ENCODE data around the gene SLC44A2. TPM values are rescaled to one million over a fixed set of nuclear protein-coding genes. Genes with fewer than 3 reads are reported as not detected.
A peak's percentile ranks its signal among the peaks of the same experiment; 100 is the strongest.

Gene SLC44A2
- total and polyA plus RNA-seq, 7 experiments from 2014 or later, result 148 to 375 (median 216) TPM

- H3K27me3 Mint-ChIP-seq, result no peaks in the 10 kb centered on the region
- H3K36me3 ChIP-seq (ENCODE audit: control insufficient read depth in 2 of 3, insufficient read depth in 3 of 3, low read length in 3 of 3), result peaks cover 9 to 90% (median 27%) of the 10 kb centered on the region in 3 experiments
- H3K4me3 ChIP-seq (ENCODE audit: low read length), result no peak overlapping the region
- peaks cover 0 to 1% (median 0%) of the 10 kb centered on the region in 11 donors for H3K9me3 Mint-ChIP-seq
- H3K9me3 ChIP-seq (ENCODE audit: control insufficient read depth in 2 of 3, low read length in 3 of 3), result no peaks in the 10 kb centered on the region
- H3K4me1 ChIP-seq (ENCODE audit: control insufficient read depth in 2 of 2, insufficient read depth in 2 of 2, low read length in 2 of 2), result no peaks in the 10 kb centered on the region
- H3K27ac ChIP-seq (ENCODE audit: low read depth, low read length), result no peak overlapping the region
- CTCF ChIA-PET, result no interaction called here
- H3K4me1 Mint-ChIP-seq, result peaks cover 0 to 12% (median 6%) of the 10 kb centered on the region in 7 donors
- H3K27me3 ChIP-seq (ENCODE audit: control insufficient read depth in 2 of 2, insufficient read depth in 2 of 2, low read length in 2 of 2), result no peaks in the 10 kb centered on the region
- peaks cover 14 to 51% (median 21%) of the 10 kb centered on the region in 5 donors for H3K36me3 Mint-ChIP-seq
- POLR2A ChIA-PET, result interaction anchor here (1.2 kb wide), 1 partner anchor 16 kb away, joined by 5 read pairs; no protein-coding TSS in a partner anchor
- intact Hi-C loops (cut with micrococcal nuclease), result no loop called here
- no peak overlapping the region for H3K4me3 Mint-ChIP-seq
- peak overlapping the region in 4 of 9 donors; percentile 33 to 59 (median 48) for H3K27ac Mint-ChIP-seq
- DNase-seq, result no peak
- ATAC-seq, result no peak
Measured at GRCh38 chr19:10634963-10635362, 9.6 kb downstream of the SLC44A2 start.

- peaks cover 0 to 1% (median 0%) of the 10 kb centered on the region in 11 donors for H3K9me3 Mint-ChIP-seq
- peaks cover 14 to 45% (median 16%) of the 10 kb centered on the region in 5 donors for H3K36me3 Mint-ChIP-seq
- Histone ChIP-seq H3K9me3 (ENCODE audit: control insufficient read depth in 2 of 3, low read length in 3 of 3) (no peaks in the 10 kb centered on the region), H3K36me3 (ENCODE audit: control insufficient read depth in 2 of 3, insufficient read depth in 3 of 3, low read length in 3 of 3) (peaks cover 9 to 91% (median 26%) of the 10 kb centered on the region in 3 experiments), H3K4me1 (ENCODE audit: control insufficient read depth in 2 of 2, insufficient read depth in 2 of 2, low read length in 2 of 2) (no peaks in the 10 kb centered on the region), H3K27ac (ENCODE audit: low read depth, low read length) (no peak overlapping the region), H3K27me3 (ENCODE audit: control insufficient read depth in 2 of 2, insufficient read depth in 2 of 2, low read length in 2 of 2) (no peaks in the 10 kb centered on the region), H3K4me3 (ENCODE audit: low read length) (no peak overlapping the region)
- intact Hi-C loops (cut with micrococcal nuclease), result no loop called here
- ATAC-seq, result no peak
- H3K27me3 Mint-ChIP-seq, result no peaks in the 10 kb centered on the region
- peaks cover 0 to 14% (median 8%) of the 10 kb centered on the region in 7 donors for H3K4me1 Mint-ChIP-seq
- ChIA-PET POLR2A (interaction anchor here (1.1 to 1.4 kb wide), 2 partner anchors 14 to 28 kb away, joined by 3 read pairs; no protein-coding TSS in a partner anchor), CTCF (interaction anchor here (0.6 kb wide), 1 partner anchor 340 kb away, joined by 3 read pairs; no protein-coding TSS in a partner anchor)
- H3K4me3 Mint-ChIP-seq, result no peak overlapping the region
- DNase-seq, result no peak
- peak overlapping the region in 8 of 9 donors; percentile 13 to 95 (median 74) for H3K27ac Mint-ChIP-seq
Measured at GRCh38 chr19:10636304-10636972, 11.1 kb downstream of the SLC44A2 start.

- H3K9me3 ChIP-seq (ENCODE audit: control insufficient read depth in 2 of 3, low read length in 3 of 3), result no peaks in the 10 kb centered on the region
- DNase-seq, result no peak
- no peak for ATAC-seq
- CTCF ChIA-PET, result no interaction called here
- Mint-ChIP-seq H3K4me1 (peaks cover 0 to 21% (median 15%) of the 10 kb centered on the region in 7 donors), H3K27me3 (no peaks in the 10 kb centered on the region), H3K4me3 (no peak overlapping the region), H3K27ac (peak overlapping the region; percentile 25 to 80 (median 64)), H3K9me3 (peaks cover 0 to 1% (median 0%) of the 10 kb centered on the region in 11 donors), H3K36me3 (peaks cover 14 to 37% (median 16%) of the 10 kb centered on the region in 5 donors)
- peaks cover 9 to 91% (median 23%) of the 10 kb centered on the region in 3 experiments for H3K36me3 ChIP-seq (ENCODE audit: control insufficient read depth in 2 of 3, insufficient read depth in 3 of 3, low read length in 3 of 3)
- H3K27ac ChIP-seq (ENCODE audit: low read depth, low read length), result no peak overlapping the region
- H3K4me1 ChIP-seq (ENCODE audit: control insufficient read depth in 2 of 2, insufficient read depth in 2 of 2, low read length in 2 of 2), result no peaks in the 10 kb centered on the region
- intact Hi-C loops (cut with micrococcal nuclease), result no loop called here
- H3K4me3 ChIP-seq (ENCODE audit: low read length), result no peak overlapping the region
- H3K27me3 ChIP-seq (ENCODE audit: control insufficient read depth in 2 of 2, insufficient read depth in 2 of 2, low read length in 2 of 2), result no peaks in the 10 kb centered on the region
- POLR2A ChIA-PET, result interaction anchor here (0.7 to 0.8 kb wide), 4 partner anchors 33 to 388 kb away, joined by 3 to 4 read pairs (median 3); no protein-coding TSS in a partner anchor
Measured at GRCh38 chr19:10637894-10638293, 12.5 kb downstream of the SLC44A2 start.

GRCh38 chr19:10639836-10640235 lies 14.5 kb downstream of the SLC44A2 start:
- Histone ChIP-seq H3K36me3 (ENCODE audit: control insufficient read depth in 2 of 3, insufficient read depth in 3 of 3, low read length in 3 of 3) (peaks cover 3 to 91% (median 26%) of the 10 kb centered on the region in 3 experiments), H3K4me3 (ENCODE audit: low read length) (no peak overlapping the region), H3K27me3 (ENCODE audit: control insufficient read depth in 2 of 2, insufficient read depth in 2 of 2, low read length in 2 of 2) (no peaks in the 10 kb centered on the region), H3K27ac (ENCODE audit: low read depth, low read length) (no peak overlapping the region), H3K9me3 (ENCODE audit: control insufficient read depth in 2 of 3, low read length in 3 of 3) (no peaks in the 10 kb centered on the region), H3K4me1 (ENCODE audit: control insufficient read depth in 2 of 2, insufficient read depth in 2 of 2, low read length in 2 of 2) (peaks cover 0 to 8% of the 10 kb centered on the region in 2 donors)
- peak overlapping the region in 2 of 9 donors; percentile 48 to 73 for H3K27ac Mint-ChIP-seq
- no peaks in the 10 kb centered on the region for H3K9me3 Mint-ChIP-seq
- H3K4me3 Mint-ChIP-seq, result no peak overlapping the region
- no peaks in the 10 kb centered on the region for H3K27me3 Mint-ChIP-seq
- peaks cover 14 to 36% (median 15%) of the 10 kb centered on the region in 5 donors for H3K36me3 Mint-ChIP-seq
- ChIA-PET CTCF (interaction anchor here (12.3 kb wide), 1 partner anchor 58 kb away, joined by 287 read pairs; no protein-coding TSS in a partner anchor), POLR2A (interaction anchor here (1.4 to 2.6 kb wide), 3 partner anchors 17 to 38 kb away, joined by 4 to 7 read pairs (median 5); no protein-coding TSS in a partner anchor)
- intact Hi-C loops (cut with micrococcal nuclease), result no loop called here
- no peak for DNase-seq
- ATAC-seq, result peak; percentile 40
- peaks cover 6 to 41% (median 29%) of the 10 kb centered on the region in 7 donors for H3K4me1 Mint-ChIP-seq

GRCh38 chr19:10640361-10640760 lies 15.0 kb downstream of the SLC44A2 start:
- Mint-ChIP-seq H3K4me1 (peaks cover 6 to 42% (median 29%) of the 10 kb centered on the region in 7 donors), H3K27ac (peak overlapping the region in 3 of 9 donors; percentile 17 to 52 (median 45)), H3K36me3 (peaks cover 10 to 31% (median 11%) of the 10 kb centered on the region in 5 donors), H3K9me3 (no peaks in the 10 kb centered on the region), H3K4me3 (no peak overlapping the region), H3K27me3 (no peaks in the 10 kb centered on the region)
- Histone ChIP-seq H3K9me3 (ENCODE audit: control insufficient read depth in 2 of 3, low read length in 3 of 3) (no peaks in the 10 kb centered on the region), H3K4me3 (ENCODE audit: low read length) (no peak overlapping the region), H3K4me1 (ENCODE audit: control insufficient read depth in 2 of 2, insufficient read depth in 2 of 2, low read length in 2 of 2) (peaks cover 0 to 8% of the 10 kb centered on the region in 2 donors), H3K36me3 (ENCODE audit: control insufficient read depth in 2 of 3, insufficient read depth in 3 of 3, low read length in 3 of 3) (peaks cover 0 to 85% (median 21%) of the 10 kb centered on the region in 3 experiments), H3K27me3 (ENCODE audit: control insufficient read depth in 2 of 2, insufficient read depth in 2 of 2, low read length in 2 of 2) (no peaks in the 10 kb centered on the region), H3K27ac (ENCODE audit: low read depth, low read length) (no peak overlapping the region)
- ChIA-PET CTCF (interaction anchor here (0.5 to 12.3 kb wide), 3 partner anchors 27 to 68 kb away, joined by 3 to 287 read pairs (median 6); no protein-coding TSS in a partner anchor), POLR2A (interaction anchor here (1.0 to 2.6 kb wide), 4 partner anchors 10 to 38 kb away, joined by 3 to 7 read pairs (median 4); no protein-coding TSS in a partner anchor)
- ATAC-seq (no peak), DNase-seq (no peak)
- intact Hi-C loops (cut with micrococcal nuclease), result no loop called here

- intact Hi-C loops (cut with micrococcal nuclease), result no loop called here
- Mint-ChIP-seq H3K27ac (peak overlapping the region in 8 of 9 donors; percentile 48 to 86 (median 65)), H3K4me3 (no peak overlapping the region), H3K9me3 (no peaks in the 10 kb centered on the region), H3K36me3 (peaks cover 7 to 25% (median 10%) of the 10 kb centered on the region in 5 donors), H3K27me3 (no peaks in the 10 kb centered on the region), H3K4me1 (peaks cover 6 to 42% (median 29%) of the 10 kb centered on the region in 7 donors)
- Histone ChIP-seq H3K4me3 (ENCODE audit: low read length) (no peak overlapping the region), H3K27ac (ENCODE audit: low read depth, low read length) (peak overlapping the region; percentile 11), H3K27me3 (ENCODE audit: control insufficient read depth in 2 of 2, insufficient read depth in 2 of 2, low read length in 2 of 2) (no peaks in the 10 kb centered on the region), H3K9me3 (ENCODE audit: control insufficient read depth in 2 of 3, low read length in 3 of 3) (no peaks in the 10 kb centered on the region), H3K4me1 (ENCODE audit: control insufficient read depth in 2 of 2, insufficient read depth in 2 of 2, low read length in 2 of 2) (peaks cover 0 to 8% of the 10 kb centered on the region in 2 donors), H3K36me3 (ENCODE audit: control insufficient read depth in 2 of 3, insufficient read depth in 3 of 3, low read length in 3 of 3) (peaks cover 0 to 77% (median 20%) of the 10 kb centered on the region in 3 experiments)
- ChIA-PET POLR2A (interaction anchor here (0.6 to 2.6 kb wide), 5 partner anchors 12 to 75 kb away, joined by 3 to 7 read pairs (median 4); no protein-coding TSS in a partner anchor), CTCF (interaction anchor here (1.0 to 12.3 kb wide), 5 partner anchors 24 to 69 kb away, joined by 3 to 287 read pairs (median 4); no protein-coding TSS in a partner anchor)
- DNase-seq (no peak), ATAC-seq (no peak)
Measured at GRCh38 chr19:10641248-10641647, 15.9 kb downstream of the SLC44A2 start.

Data from naive thymus-derived CD4-positive, alpha-beta T cell (primary cell).